HG02763 (cell line): ENCODE measurements around the gene ELL.

ENCODE experiments used
- ATAC-seq: cut with Tn5 transposase; IDR thresholded peaks from one replicate; pipeline ENCODE4 v1.9.1; 2021; ENCODE audit warnings: mild to moderate bottlenecking, moderate library complexity; ENCODE audit not compliant: unreplicated experiment

The ELL gene

GRCh38 chr19:18506101-18506930, 15.6 kb downstream of the ELL start:
- no peak for ATAC-seq

GRCh38 chr19:18504886-18505610, 16.8 kb downstream of the ELL start:
- ATAC-seq = no peak

GRCh38 chr19:18503971-18504885, 17.6 kb downstream of the ELL start:
- ATAC-seq = no peak

GRCh38 chr19:18503337-18503970, 18.4 kb downstream of the ELL start:
- ATAC-seq = no peak

GRCh38 chr19:18502638-18503294, 19.1 kb downstream of the ELL start:
- ATAC-seq = no peak

- no peak for ATAC-seq
Observed at GRCh38 chr19:18502246-18502637, 19.6 kb downstream of the ELL start.

- ATAC-seq = no peak
Observed at GRCh38 chr19:18501832-18502231, 20.0 kb downstream of the ELL start.

GRCh38 chr19:18501351-18501750, 20.5 kb downstream of the ELL start:
- no peak for ATAC-seq

- no peak for ATAC-seq
Observed at GRCh38 chr19:18500799-18501198, 21.1 kb downstream of the ELL start.

- ATAC-seq = no peak
Observed at GRCh38 chr19:18500376-18500775, 21.5 kb downstream of the ELL start.

- ATAC-seq = no peak
Observed at GRCh38 chr19:18499055-18499775, 22.7 kb downstream of the ELL start.

- ATAC-seq = no peak
Observed at GRCh38 chr19:18496980-18497256, 25.0 kb downstream of the ELL start.

GRCh38 chr19:18496167-18496979, 25.5 kb downstream of the ELL start:
- ATAC-seq = no peak

GRCh38 chr19:18495204-18495911, 26.5 kb downstream of the ELL start:
- no peak for ATAC-seq

- ATAC-seq = no peak
Observed at GRCh38 chr19:18494267-18494607, 27.6 kb downstream of the ELL start.

- no peak for ATAC-seq
Observed at GRCh38 chr19:18493440-18494266, 28.2 kb downstream of the ELL start.
